Fibroblast of skin of abdomen (primary cell): ENCODE measurements around the gene MMAA.
A peak's percentile ranks its signal among the peaks of the same experiment; 100 is the strongest.
"Not testable (repeated sequence)": the region's sequence is repeated elsewhere in the genome, so short reads cannot be mapped to it uniquely, and the experiment has no call there.

Experiments
- DNase-seq: peaks from one replicate; pipeline ENCODE4 v3.0.0-alpha.2; 2013

MMAA gene

GRCh38 chr4:145635117-145635516 is 15.9 kb downstream of the MMAA start:
- DNase-seq, result no peak

- DNase-seq, result no peak
These were observed 16.4 kb downstream of the MMAA start for GRCh38 chr4:145635630-145636029.

GRCh38 chr4:145639186-145639698 is 20.1 kb downstream of the MMAA start:
- DNase-seq, result no peak

- peak; percentile 69 for DNase-seq
These were observed 21.1 kb downstream of the MMAA start for GRCh38 chr4:145640236-145640635.

DNA sequence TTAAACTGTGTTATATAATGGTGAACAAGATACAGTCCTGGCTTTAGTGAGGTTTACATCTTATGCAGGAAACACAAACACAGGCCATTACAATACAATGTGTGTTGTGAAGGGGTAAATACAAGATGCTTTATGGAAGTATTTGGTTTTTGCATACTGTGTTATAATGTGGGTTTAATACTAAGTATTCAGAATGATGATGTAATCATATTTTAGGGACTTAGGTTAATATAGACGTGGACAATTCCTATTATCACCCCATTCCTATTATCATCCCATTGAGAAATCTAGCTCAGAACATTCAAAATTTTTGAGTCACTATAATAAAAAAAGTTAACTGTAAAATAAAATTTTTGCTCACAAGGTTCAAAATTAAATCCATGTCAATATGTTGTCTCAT is 24.1 kb downstream of the MMAA start:
- DNase-seq, result no peak

DNA sequence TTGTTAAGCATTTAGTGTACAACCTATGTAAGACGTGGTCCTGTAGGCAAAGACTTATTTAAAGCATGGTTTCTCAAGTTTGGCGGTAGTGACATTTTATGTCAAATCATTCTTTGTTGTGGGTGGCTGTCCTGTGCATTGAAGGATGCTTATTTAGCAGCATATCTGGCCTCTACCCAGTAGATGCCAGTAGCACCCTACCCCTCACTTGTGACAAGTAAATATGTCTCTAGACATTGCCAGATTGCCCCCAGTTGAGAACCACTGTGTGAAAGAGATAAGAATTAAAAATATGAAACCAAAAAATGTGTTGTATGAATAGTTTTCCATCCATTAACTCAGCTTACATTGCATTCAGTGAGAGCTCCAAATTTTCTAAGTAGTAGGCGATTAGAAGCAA is 25.5 kb downstream of the MMAA start:
- no peak for DNase-seq

DNA sequence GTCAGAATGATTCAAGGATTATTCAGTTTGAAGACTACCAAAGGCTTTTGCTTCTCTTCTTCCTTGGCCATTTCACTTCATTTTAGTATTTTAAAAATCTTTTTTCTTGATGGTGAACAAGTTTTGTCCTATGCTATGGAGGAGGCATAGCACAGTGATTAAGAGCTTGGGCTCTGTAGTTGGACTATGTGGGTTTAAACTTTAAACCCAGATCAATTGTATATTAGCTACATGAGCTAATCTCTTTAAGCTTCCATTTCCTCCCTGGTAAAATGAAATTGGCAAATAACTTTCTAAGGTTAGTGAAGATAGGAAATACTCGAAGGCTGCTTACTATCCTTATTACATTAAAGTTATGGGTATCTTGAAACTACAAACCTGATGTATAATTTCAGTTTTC is 37.0 kb downstream of the MMAA start:
- DNase-seq, result no peak

- no peak for DNase-seq
These were observed 40.9 kb downstream of the MMAA start for GRCh38 chr4:145660064-145660463.

DNA sequence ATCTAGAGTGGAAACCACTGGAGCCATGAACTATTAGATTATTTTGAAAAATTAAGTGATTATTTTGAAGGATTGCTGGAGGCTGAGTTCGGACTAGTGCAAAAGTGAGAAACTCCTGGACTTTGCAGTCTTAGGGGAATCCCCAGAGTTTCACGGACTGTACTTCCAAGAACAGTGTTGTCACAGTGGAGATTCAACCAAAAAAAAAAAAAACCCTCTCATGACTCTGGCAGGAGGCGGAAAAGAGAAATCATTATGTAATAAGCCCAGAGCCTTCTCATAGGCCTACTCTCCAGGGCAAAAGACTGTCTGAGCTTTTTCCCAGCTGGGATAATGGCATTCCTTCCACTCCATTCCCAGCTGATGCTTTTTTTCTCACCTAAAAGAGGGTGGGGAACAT is 44.0 kb downstream of the MMAA start:
- no peak for DNase-seq

GRCh38 chr4:145665773-145666172 is 46.6 kb downstream of the MMAA start:
- no peak for DNase-seq

DNA sequence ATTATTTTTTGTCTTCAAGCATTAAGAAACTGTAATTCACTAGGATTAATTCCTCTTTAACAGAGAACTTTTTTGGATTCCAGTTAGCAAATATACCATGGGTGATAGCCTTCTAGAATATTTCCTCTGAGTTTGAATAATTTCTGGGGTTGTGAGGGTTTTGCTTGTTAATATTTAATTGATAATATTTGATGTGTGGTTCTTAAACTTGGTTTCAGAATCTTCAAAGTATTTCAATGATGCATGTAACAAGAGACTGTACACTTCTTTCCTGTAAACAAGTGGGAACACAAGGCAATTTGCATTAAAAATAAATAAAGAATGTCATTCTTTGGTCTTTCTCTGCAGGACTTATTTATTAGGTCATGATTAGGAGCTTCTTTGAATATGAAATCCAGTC is 51.2 kb downstream of the MMAA start:
- no peak for DNase-seq

DNA sequence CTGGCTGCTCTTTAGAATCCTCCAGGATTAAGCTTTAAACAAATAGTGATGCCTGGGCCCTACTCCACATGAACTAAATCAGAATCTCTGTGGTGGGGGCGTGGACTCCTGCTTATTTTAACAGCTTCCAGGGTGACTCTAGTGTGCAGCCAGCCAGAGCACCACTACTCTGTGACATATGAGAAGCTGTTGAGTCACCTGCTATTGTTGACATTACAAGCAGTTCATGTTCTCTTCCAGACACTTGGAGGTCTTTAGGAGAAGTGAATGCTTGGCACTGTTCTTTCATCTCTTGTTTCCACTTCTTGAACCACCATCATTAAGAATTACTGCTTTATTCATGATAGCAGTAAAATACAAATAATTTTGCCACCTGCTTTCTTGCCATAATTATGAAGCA is 60.3 kb downstream of the MMAA start:
- peak; percentile 78 for DNase-seq

DNA sequence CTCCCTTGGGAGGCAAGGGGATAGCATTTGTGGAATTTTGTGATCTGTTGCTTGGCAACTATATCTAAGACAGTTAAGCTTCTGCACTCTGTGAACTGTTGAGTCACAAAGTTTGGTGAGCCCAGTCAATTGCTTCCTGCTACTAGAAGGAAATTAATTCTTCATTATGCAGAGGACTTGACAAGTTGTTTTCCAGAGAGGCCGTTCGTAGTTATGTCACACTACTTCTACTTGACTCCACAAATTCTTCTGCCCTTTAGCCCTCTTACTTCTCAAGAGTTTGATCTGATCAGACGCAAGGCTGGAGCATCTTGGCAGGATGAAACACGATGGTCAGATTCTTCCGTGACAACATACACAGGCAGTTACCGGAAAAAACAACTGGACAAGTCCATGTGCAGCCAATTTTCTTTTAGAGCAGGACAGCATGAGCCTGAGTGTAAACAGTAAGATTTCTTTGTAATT is 60.8 kb downstream of the MMAA start, which contains the start of gene C4orf51:
Gene C4orf51 (plus strand): TSS at position 156 of the 465 bp plus-strand sequence. CDS start 58 bp downstream, at position 214.
- DNase-seq, result peak; percentile 67

DNA sequence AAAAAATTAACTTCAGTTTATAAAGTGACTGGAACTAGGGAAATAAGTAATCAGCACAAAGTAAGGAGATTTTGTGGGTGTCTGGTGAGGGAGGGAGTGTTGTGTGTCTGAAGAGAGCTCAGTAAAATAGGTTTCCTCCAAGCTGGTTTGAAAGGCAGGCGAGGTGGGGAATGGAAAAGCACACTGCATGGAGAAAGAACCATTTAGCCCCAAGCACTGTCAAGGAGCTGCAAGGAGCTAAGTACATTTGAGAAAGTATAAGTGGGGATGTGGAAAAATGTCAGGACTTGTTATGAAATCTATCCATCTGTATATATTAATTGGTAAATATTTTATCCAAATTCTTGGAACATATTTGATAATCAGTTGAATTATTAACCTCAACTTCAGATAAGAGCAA is 61.7 kb downstream of the MMAA start:
- DNase-seq, result no peak

GRCh38 chr4:145681518-145681917 is 62.3 kb downstream of the MMAA start:
- DNase-seq, result no peak

DNA sequence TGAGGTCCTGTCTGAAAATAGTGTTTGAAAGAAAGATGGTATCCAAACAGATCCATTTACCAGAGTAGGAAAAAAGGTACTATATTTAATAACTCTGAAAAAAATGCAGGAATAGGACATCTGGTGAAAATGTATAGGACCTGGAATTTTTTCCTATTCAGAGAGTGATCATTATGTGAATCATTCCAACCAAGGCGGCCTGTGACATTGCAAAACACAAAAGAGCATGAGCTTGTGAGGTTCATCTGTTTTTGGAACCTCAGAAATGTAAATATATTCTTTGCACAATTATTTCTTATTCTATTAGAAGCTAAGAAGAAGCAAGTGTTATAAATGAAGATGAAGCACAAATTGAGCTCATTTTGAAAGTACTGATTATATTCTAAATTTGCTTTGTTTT is 62.8 kb downstream of the MMAA start:
- DNase-seq, result peak; percentile 36

DNA sequence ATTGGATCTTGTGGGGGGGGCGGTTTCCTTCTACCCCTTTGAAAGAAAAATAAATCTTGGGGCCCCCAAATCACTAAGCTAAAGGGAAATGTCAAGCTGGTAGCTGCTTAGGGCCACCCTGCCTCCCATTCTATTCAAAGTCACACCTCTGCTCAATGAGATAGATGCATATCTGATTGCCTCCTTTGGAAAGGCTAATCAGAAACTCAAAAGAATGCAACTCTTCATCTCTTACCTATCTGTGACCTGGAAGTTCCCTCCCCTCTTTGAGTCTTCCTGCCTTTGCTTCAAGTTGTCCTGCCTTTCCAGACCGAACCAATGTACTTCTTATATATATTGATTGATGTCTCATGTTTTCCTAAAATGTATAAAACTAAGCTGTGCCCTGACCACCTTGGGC is 67.8 kb downstream of the MMAA start:
- no peak for DNase-seq

DNA sequence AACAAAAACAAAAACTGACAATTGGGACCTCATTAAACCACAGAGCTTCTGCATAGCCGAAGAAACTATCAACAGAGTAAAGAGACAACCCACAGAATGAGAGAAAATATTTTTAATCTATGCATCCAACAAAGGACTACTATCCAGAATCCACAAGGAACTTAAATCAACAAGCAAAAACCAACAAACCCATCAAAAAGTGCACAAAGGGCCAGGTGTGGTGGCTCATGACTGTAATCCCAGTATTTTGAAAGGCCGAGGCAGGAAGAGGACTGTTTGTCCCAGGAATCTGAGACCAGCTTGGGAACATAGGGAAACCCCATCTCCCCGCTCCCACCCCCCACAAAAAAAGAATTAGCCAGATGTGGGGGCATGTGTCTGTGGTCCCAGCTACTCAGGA is 71.4 kb downstream of the MMAA start:
- DNase-seq, result no peak

DNA sequence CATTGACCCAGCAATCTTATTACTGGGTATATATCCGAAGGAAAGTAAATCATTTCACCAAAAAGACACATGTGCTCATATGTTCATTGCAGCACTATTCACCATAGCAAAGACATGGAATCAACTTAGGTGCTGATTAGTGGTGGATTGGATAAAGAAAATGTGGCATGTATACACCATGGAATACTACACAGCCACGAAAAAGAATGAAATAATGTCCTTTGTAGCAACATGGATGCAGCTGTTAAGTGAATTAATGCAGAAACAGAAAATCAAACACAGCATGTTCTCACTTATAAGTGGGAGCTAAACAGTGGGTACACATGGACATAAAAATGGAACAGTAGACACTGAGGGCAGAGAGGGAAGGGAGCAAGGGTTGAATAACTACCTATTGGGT is 72.2 kb downstream of the MMAA start:
- DNase-seq, result not testable (repeated sequence)

DNA sequence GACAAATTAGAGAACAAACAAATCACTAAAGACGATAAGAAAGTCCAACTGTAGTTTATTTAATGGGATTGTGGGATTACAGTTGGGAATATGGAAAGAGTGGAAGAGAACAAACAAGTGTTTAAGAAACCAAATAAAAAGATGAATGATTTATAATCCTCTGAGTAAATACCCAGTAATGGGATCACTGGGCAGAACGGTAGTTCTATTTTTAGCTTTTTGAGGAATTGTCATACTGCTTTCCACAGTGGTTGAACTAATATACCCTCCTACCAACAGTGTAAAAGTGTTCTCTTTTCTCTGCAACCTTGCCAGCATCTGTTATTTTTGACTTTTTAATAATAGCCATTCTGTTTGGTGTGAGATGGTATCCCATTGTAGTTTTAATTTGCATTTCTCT is 75.7 kb downstream of the MMAA start:
- DNase-seq, result no peak

- no peak for DNase-seq
These were observed 78.1 kb downstream of the MMAA start for GRCh38 chr4:145697332-145697731.

GRCh38 chr4:145698507-145698906 is 79.3 kb downstream of the MMAA start:
- DNase-seq, result no peak

GRCh38 chr4:145703850-145704497 is 84.8 kb downstream of the MMAA start:
- DNase-seq, result no peak

DNA sequence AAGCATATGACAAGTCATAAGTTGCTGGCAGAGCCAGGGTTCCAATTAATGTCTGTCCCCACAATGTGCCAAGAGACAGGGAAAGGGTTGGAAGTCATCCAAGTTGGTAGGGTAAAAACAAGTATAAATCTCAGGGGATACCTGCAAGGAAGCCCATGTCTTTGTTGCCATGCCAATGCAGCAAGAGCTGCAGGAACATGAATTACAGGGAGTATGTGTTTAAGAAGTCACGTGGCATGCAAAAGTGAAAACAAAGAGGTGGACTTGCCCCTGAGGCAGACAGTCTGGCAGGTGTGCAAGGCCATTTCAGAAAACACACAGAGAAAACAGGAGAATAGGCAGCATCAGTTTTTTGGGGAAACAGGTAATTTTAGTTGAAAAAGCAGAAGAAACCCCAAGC is 90.2 kb downstream of the MMAA start:
- no peak for DNase-seq
